HCT116 (cell line): ENCODE results near the gene OS9. TPM values are rescaled to one million over a fixed set of nuclear protein-coding genes. Genes with fewer than 3 reads are reported as not detected.

Source experiments
- ATAC-seq: fragments of 200-7000 bp; cut with Tn5 transposase; 2 replicates; pipeline ENCODE4 v1.9.1; 2020; ENCODE audit warnings: mild to moderate bottlenecking, moderate library complexity
- BruUV-seq: library from RNA; stranded (reverse); fragments of 400-500 nt; replicated peaks from 2 replicates; lab custom pipeline; 2021; lab: Mats Ljungman, UMichigan
- CTCF ChIA-PET: fragments of 300-600 bp; sonication (Branson Sonifier 250); formaldehyde crosslinking; loops from one replicate; lab custom pipeline; 2021; ENCODE audit warnings: antibody characterized with exemption; lab: Charles Lee
- POLR2A ChIA-PET: fragments of 300-600, 350-600 bp; sonication (Branson Sonifier 250); formaldehyde crosslinking; loops from one replicate; lab custom pipeline; 2021; ENCODE audit warnings: antibody characterized with exemption; lab: Charles Lee
- RAD21 ChIA-PET, 2 experiments: fragments of 300-600 bp; sonication (Branson Sonifier 250); formaldehyde crosslinking; loops; one replicate each; lab custom pipeline; 2023; ENCODE audit warnings: low total read pairs in 2 of 2; ENCODE audit not compliant: uncharacterized antibody in 2 of 2, unreplicated experiment in 2 of 2, low non-redundant PET in 1 of 2; lab: Charles Lee
- DNase-seq: peaks from one replicate; pipeline ENCODE4 v3.0.0-alpha.2; 2010; ENCODE audit warnings: low read depth, low spot score
- H2AFZ ChIP-seq: fragments of 200-600 bp; shearing (Covaris generic), sonication (generic); 2 replicates; pipeline ENCODE4 v1.6.1; 2017; ENCODE audit warnings: low read depth, mixed run types, mixed read lengths, antibody characterized with exemption, low read length; ENCODE audit not compliant: poor library complexity, severe bottlenecking
- H3K27ac ChIP-seq: 2 replicates; pipeline ENCODE4 v1.5.1; 2012; ENCODE audit warnings: low read depth, low read length
- H3K27me3 ChIP-seq: fragments of 200-600 bp; sonication (generic); 2 replicates; pipeline ENCODE4 v1.6.1; 2016; ENCODE audit warnings: mixed run types, low read length, mixed read lengths; ENCODE audit not compliant: insufficient read depth
- H3K36me3 ChIP-seq, 2 experiments: fragments of 200-500 bp in 1 of 2; fragments of 200-600 bp in 1 of 2; sonication (Bioruptor generic) in 1 of 2; sonication (generic) in 1 of 2; 2 replicates each; pipeline versions ENCODE4 v1.5.1 to v1.6.1; 2014 to 2016; ENCODE audit warnings: low read length in 2 of 2, inconsistent platforms in 1 of 2, mixed read lengths in 1 of 2, mixed run types in 1 of 2; ENCODE audit not compliant: insufficient read depth in 2 of 2, control insufficient read depth in 1 of 2
- H3K4me1 ChIP-seq, 2 experiments: fragments of 200-600 bp in 1 of 2; sonication (generic) in 1 of 2; 2 replicates each; pipeline versions ENCODE4 v1.5.1 to v1.6.1; 2012 to 2017; ENCODE audit warnings: low read length in 2 of 2, inconsistent platforms in 1 of 2, mild to moderate bottlenecking in 1 of 2, mixed read lengths in 1 of 2, mixed run types in 1 of 2, moderate library complexity in 1 of 2; ENCODE audit not compliant: insufficient read depth in 2 of 2, control insufficient read depth in 1 of 2
- H3K4me2 ChIP-seq: fragments of 200-600 bp; sonication (generic); 2 replicates; pipeline ENCODE4 v1.6.1; 2017; ENCODE audit warnings: mixed run types, low read length, mixed read lengths
- H3K4me3 ChIP-seq, 2 experiments: fragments of 200-600 bp in 1 of 2; sonication (generic) in 1 of 2; replicated peaks in 1 of 2; 2 replicates each; pipeline ENCODE4 v1.5.1; 2011 to 2016; ENCODE audit warnings: low read length in 2 of 2, control low read depth in 1 of 2, low read depth in 1 of 2, mild to moderate bottlenecking in 1 of 2, mixed read lengths in 1 of 2, mixed run types in 1 of 2
- H3K79me2 ChIP-seq: fragments of 200-600 bp; sonication (generic); 2 replicates; pipeline ENCODE4 v1.6.1; 2017; ENCODE audit warnings: mild to moderate bottlenecking, mixed run types, low read length, moderate library complexity, mixed read lengths; ENCODE audit not compliant: insufficient read depth
- H3K9ac ChIP-seq: fragments of 200-600 bp; sonication (generic); 2 replicates; pipeline ENCODE4 v1.6.1; 2016; ENCODE audit warnings: low read length, mixed read lengths
- H3K9me2 ChIP-seq: fragments of 200-600 bp; sonication (generic), shearing (Covaris generic); 2 replicates; pipeline ENCODE4 v1.6.1; 2017; ENCODE audit warnings: mixed run types, mild to moderate bottlenecking, moderate library complexity; ENCODE audit not compliant: insufficient read depth
- H3K9me3 ChIP-seq, 2 experiments: fragments of 200-500 bp in 1 of 2; fragments of 200-600 bp in 1 of 2; sonication (Bioruptor generic) in 1 of 2; sonication (generic) in 1 of 2; 2 replicates each; pipeline ENCODE4 v1.6.1; 2014 to 2017; ENCODE audit warnings: low read length in 2 of 2, mixed read lengths in 2 of 2, inconsistent platforms in 1 of 2, low read depth in 1 of 2, mild to moderate bottlenecking in 1 of 2, mixed run types in 1 of 2, moderate library complexity in 1 of 2; ENCODE audit not compliant: control insufficient read depth in 1 of 2, insufficient read depth in 1 of 2
- H4K20me1 ChIP-seq: fragments of 200-600 bp; sonication (generic), shearing (Covaris generic); 2 replicates; pipeline ENCODE4 v1.6.1; 2017; ENCODE audit warnings: mixed run types, mild to moderate bottlenecking, moderate library complexity; ENCODE audit not compliant: insufficient read depth
- ATF3 ChIP-seq: IDR thresholded peaks from 2 replicates; pipeline ENCODE4 v1.6.1; 2012
- CEBPB ChIP-seq: IDR thresholded peaks from 2 replicates; pipeline ENCODE4 v1.6.1; 2012; ENCODE audit warnings: low read depth
- CTCF ChIP-seq, 3 experiments: fragments of 200-600 bp in 1 of 3; sonication (generic) in 1 of 3; IDR thresholded peaks in 2 of 3; conservative IDR thresholded peaks in 1 of 3; 2 replicates each; pipeline ENCODE4 v1.5.1; 2012 to 2017; ENCODE audit warnings: low read depth in 2 of 3, low read length in 2 of 3, antibody characterized with exemption in 1 of 3, borderline replicate concordance in 1 of 3, control low read depth in 1 of 3, mild to moderate bottlenecking in 1 of 3, mixed read lengths in 1 of 3, mixed run types in 1 of 3, moderate library complexity in 1 of 3; ENCODE audit not compliant: insufficient read depth in 1 of 3
- EGR1 ChIP-seq: IDR thresholded peaks from 2 replicates; pipeline ENCODE4 v1.6.1; 2012; ENCODE audit warnings: low read depth
- ELF1 ChIP-seq: IDR thresholded peaks from 2 replicates; pipeline ENCODE4 v1.6.1; 2012; ENCODE audit warnings: low read depth, borderline replicate concordance
- EZH2phosphoT487 ChIP-seq: fragments of 200-600 bp; IDR thresholded peaks from 2 replicates; pipeline ENCODE4 v1.6.1; 2018; ENCODE audit warnings: antibody characterized with exemption, borderline replicate concordance
- FOSL1 ChIP-seq: IDR thresholded peaks from 2 replicates; pipeline ENCODE4 v1.6.1; 2012; ENCODE audit warnings: low read depth
- JUND ChIP-seq: IDR thresholded peaks from 2 replicates; pipeline ENCODE4 v1.6.1; 2012
- MAX ChIP-seq: IDR thresholded peaks from 2 replicates; pipeline ENCODE4 v1.6.1; 2012
- POLR2A ChIP-seq: IDR thresholded peaks from 2 replicates; pipeline ENCODE4 v1.7.0; 2011; ENCODE audit warnings: borderline replicate concordance; ENCODE audit not compliant: insufficient read depth, insufficient read length; ENCODE audit errors: extremely low read depth
- POLR2AphosphoS5 ChIP-seq: IDR thresholded peaks from 2 replicates; pipeline ENCODE4 v1.6.1; 2011; ENCODE audit warnings: mild to moderate bottlenecking, low read depth, low read length, moderate library complexity
- RAD21 ChIP-seq: IDR thresholded peaks from 2 replicates; pipeline ENCODE4 v1.6.1; 2012; ENCODE audit warnings: low read depth, mild to moderate bottlenecking
- REST ChIP-seq: IDR thresholded peaks from 2 replicates; pipeline ENCODE4 v1.6.1; 2012; ENCODE audit warnings: low read depth
- SIN3A ChIP-seq: IDR thresholded peaks from 2 replicates; pipeline ENCODE4 v1.6.1; 2012; ENCODE audit warnings: low read depth
- SP1 ChIP-seq: IDR thresholded peaks from 2 replicates; pipeline ENCODE4 v1.6.1; 2012; ENCODE audit warnings: low read depth
- SRF ChIP-seq: IDR thresholded peaks from 2 replicates; pipeline ENCODE4 v1.6.1; 2012; ENCODE audit warnings: low read depth
- TCF7L2 ChIP-seq: IDR thresholded peaks from 2 replicates; pipeline ENCODE4 v1.7.0; 2011; ENCODE audit warnings: borderline replicate concordance, inconsistent platforms; ENCODE audit not compliant: insufficient read depth, insufficient read length; ENCODE audit errors: extremely low read depth
- YY1 ChIP-seq: IDR thresholded peaks from 2 replicates; pipeline ENCODE4 v1.6.1; 2011; ENCODE audit warnings: low read length, low read depth, moderate library complexity, mild to moderate bottlenecking; ENCODE audit not compliant: insufficient replicate concordance; ENCODE audit errors: extremely low read depth
- ZFX ChIP-seq: fragments of 450-650 bp; IDR thresholded peaks from 2 replicates; pipeline ENCODE4 v1.6.1; 2017
- ZNF274 ChIP-seq: fragments of 200-500 bp; sonication (Bioruptor generic); IDR thresholded peaks from 2 replicates; pipeline ENCODE4 v1.6.1; 2014; ENCODE audit warnings: mild to moderate bottlenecking, low read depth, low read length, inconsistent platforms
- intact Hi-C: fragments of 100-400 bp; cut with micrococcal nuclease; formaldehyde crosslinking; loops from 2 replicates; pipeline ENCODE4 v1.10.0; 2022
- total RNA-seq: library from RNA; stranded (reverse); gene quantifications from one replicate; pipeline ENCODE4 v1.2.1, GENCODE V29; 2021; ENCODE audit not compliant: unreplicated experiment

Gene OS9
- total RNA-seq, 1 experiment from 2014 or later = 98.4 TPM

- Histone ChIP-seq H3K36me3 (peaks cover under 1 to 5% of the 10 kb centered on the region in 2 experiments; a peak in 2 of 4 replicates), H3K9me3 (no peaks in the 10 kb centered on the region), H3K4me2 (no peak overlapping the region), H3K79me2 (no peaks in the 10 kb centered on the region), H4K20me1 (no peaks in the 10 kb centered on the region; the same call in 1 of the 2 replicates), H2AFZ (no peak overlapping the region), H3K9ac (no peak overlapping the region), H3K9me2 (no peaks in the 10 kb centered on the region), H3K27ac (no peak overlapping the region), H3K27me3 (no peaks in the 10 kb centered on the region), H3K4me3 (no peak overlapping the region), H3K4me1 (no peaks in the 10 kb centered on the region)
- DNase-seq (no peak), ATAC-seq (no peak)
- POLR2A ChIA-PET = no interaction called here
- intact Hi-C loops = no loop called here
- TF ChIP-seq ELF1 = no peak
- TF ChIP-seq SRF = no peak
- TF ChIP-seq ZNF274 = no peak
- no peak for TF ChIP-seq SP1
- TF ChIP-seq RAD21 = no peak
- TF ChIP-seq SIN3A = no peak
- no peak for TF ChIP-seq ATF3
- TF ChIP-seq EZH2phosphoT487 = no peak
- TF ChIP-seq CEBPB = no peak
- TF ChIP-seq CTCF (IDR thresholded peaks at IDR 0.05 in 2 of 3, conservative IDR thresholded peaks at IDR 0.05 in 1 of 3; ENCODE audit: borderline replicate concordance in 1 of 3, insufficient read depth in 1 of 3, low read depth in 2 of 3, low read length in 2 of 3) = no peak
- no peak for TF ChIP-seq ZFX
- no peak for TF ChIP-seq POLR2AphosphoS5
- TF ChIP-seq MAX = no peak
- TF ChIP-seq EGR1 = no peak
- no peak for TF ChIP-seq POLR2A
- TF ChIP-seq JUND = no peak
- TF ChIP-seq REST = no peak
- no peak for TF ChIP-seq FOSL1
- TF ChIP-seq TCF7L2 = no peak
- TF ChIP-seq YY1 = no peak
- BruUV-seq = no TSS peak
- RAD21 ChIA-PET = no interaction called here
- CTCF ChIA-PET = no interaction called here
These were observed 18.8 kb downstream of the OS9 start for GRCh38 chr12:57712701-57713100.
